Testis (tissue), 2 donors: ENCODE results near the gene TMEM41B.

ENCODE experiments used
- CTCF ChIP-seq, 3 experiments: fragments of 450-650 bp in 2 of 3; fragments of 200-600 bp in 1 of 3; sonication (generic) in 1 of 3; IDR thresholded peaks; one replicate each; pipeline ENCODE4 v1.5.1; 2016 to 2019; ENCODE audit warnings: antibody characterized with exemption in 3 of 3, mild to moderate bottlenecking in 2 of 3, moderate library complexity in 1 of 3
- POLR2A ChIP-seq: fragments of 450-650 bp; IDR thresholded peaks from one replicate; pipeline ENCODE4 v1.6.1; 2017; ENCODE audit warnings: antibody characterized with exemption, mild to moderate bottlenecking, moderate library complexity

DNA sequence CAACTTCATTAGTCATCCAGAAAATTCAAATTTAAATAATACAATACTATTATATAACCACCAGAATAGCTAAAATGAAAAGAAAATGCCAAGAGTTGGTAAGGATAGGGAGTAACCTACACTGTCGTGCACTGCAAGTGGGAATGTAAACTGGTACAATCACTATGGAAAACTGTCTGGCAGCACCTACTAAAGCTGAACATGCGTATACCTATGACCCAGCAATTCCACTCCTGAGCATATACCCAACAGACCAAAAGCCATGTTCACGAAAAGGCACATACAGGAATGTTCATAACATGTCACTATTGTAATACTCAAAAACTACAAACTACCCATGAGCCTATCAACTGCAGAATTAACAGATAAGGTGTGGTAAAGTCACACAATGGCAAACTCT is 81.9 kb downstream of the TMEM41B start:
- no peak for TF ChIP-seq CTCF (IDR thresholded peaks at IDR 0.05)
- TF ChIP-seq POLR2A, result no peak
